H1 (cell line): ENCODE results near the gene BBS1. TPM values are rescaled to one million over a fixed set of nuclear protein-coding genes. Genes with fewer than 3 reads are reported as not detected.
A peak's percentile ranks its signal among the peaks of the same experiment; 100 is the strongest.

Experiments used
- CTCF ChIA-PET: fragments of 300-600 bp; sonication (Branson Sonifier 250); formaldehyde crosslinking; loops from one replicate; lab custom pipeline; 2021; ENCODE audit not compliant: partially characterized antibody; lab: Charles Lee
- POLR2A ChIA-PET: fragments of 300-600 bp; sonication (Branson Sonifier 250); formaldehyde crosslinking; loops from one replicate; lab custom pipeline; 2021; ENCODE audit warnings: inconsistent platforms; ENCODE audit not compliant: partially characterized antibody; lab: Charles Lee
- DNase-seq, 2 experiments: peaks; one replicate each; pipeline versions ENCODE4 v3.0.0 to v3.0.0-alpha.2; 2010 to 2022; ENCODE audit warnings: low spot score in 2 of 2, low read depth in 1 of 2, mixed read lengths in 1 of 2
- FAIRE-seq: peaks from 2 replicates; lab custom pipeline; 2011; peaks lifted over from hg19 to GRCh38; lab: Jason Lieb, UNC
- H2AFZ ChIP-seq: 2 replicates; pipeline ENCODE4 v1.8.1; 2012; ENCODE audit warnings: low read length, inconsistent platforms
- H2AK5ac ChIP-seq: 2 replicates; pipeline ENCODE4 v1.6.1; 2013; ENCODE audit warnings: low read depth, low read length
- H2BK120ac ChIP-seq: replicated peaks from 2 replicates; pipeline ENCODE3; 2013; ENCODE audit warnings: low read depth, low read length, inconsistent platforms
- H2BK12ac ChIP-seq: 2 replicates; pipeline ENCODE4 v1.6.1; 2013; ENCODE audit warnings: low read depth, low read length
- H2BK15ac ChIP-seq: 2 replicates; pipeline ENCODE4 v1.6.1; 2013; ENCODE audit warnings: low read length
- H2BK20ac ChIP-seq: 2 replicates; pipeline ENCODE4 v1.6.1; 2013; ENCODE audit warnings: low read length
- H2BK5ac ChIP-seq: 2 replicates; pipeline ENCODE4 v1.6.1; 2013; ENCODE audit warnings: low read depth, low read length
- H3K14ac ChIP-seq: 2 replicates; pipeline ENCODE4 v1.6.1; 2013; ENCODE audit warnings: inconsistent platforms; ENCODE audit not compliant: insufficient read length
- H3K18ac ChIP-seq: 2 replicates; pipeline ENCODE4 v1.6.1; 2013; ENCODE audit warnings: low read length; ENCODE audit errors: extremely low read depth
- H3K23ac ChIP-seq: 2 replicates; pipeline ENCODE4 v1.6.1; 2013; ENCODE audit warnings: inconsistent platforms; ENCODE audit not compliant: insufficient read length
- H3K23me2 ChIP-seq: 2 replicates; pipeline ENCODE4 v1.6.1; 2013; ENCODE audit warnings: low read depth, low read length
- H3K27ac ChIP-seq: 2 replicates; pipeline ENCODE4 v1.6.1; 2011; ENCODE audit warnings: low read depth, low read length, inconsistent platforms
- H3K27me3 ChIP-seq, 4 experiments: replicated peaks in 1 of 4; 1 replicate in 1 of 4; 2 replicates in 3 of 4; pipeline versions ENCODE4 v1.6.1 to v1.8.1; 2011 to 2013; ENCODE audit warnings: low read length in 3 of 4, mild to moderate bottlenecking in 3 of 4, inconsistent platforms in 2 of 4, mixed read lengths in 2 of 4, moderate library complexity in 1 of 4; ENCODE audit not compliant: control insufficient read depth in 3 of 4, insufficient read depth in 3 of 4; ENCODE audit errors: extremely low read depth in 1 of 4
- H3K36me3 ChIP-seq, 4 experiments: 2 replicates each; pipeline versions ENCODE4 v1.6.1 to v1.8.1; 2011 to 2013; ENCODE audit warnings: mild to moderate bottlenecking in 4 of 4, low read length in 3 of 4, moderate library complexity in 2 of 4, control low read depth in 1 of 4, inconsistent platforms in 1 of 4; ENCODE audit not compliant: insufficient read depth in 4 of 4, control insufficient read depth in 2 of 4
- H3K4ac ChIP-seq: replicated peaks from 2 replicates; pipeline ENCODE3; 2013; ENCODE audit warnings: low read length, low read depth, mixed read lengths, inconsistent platforms; ENCODE audit not compliant: insufficient read length
- H3K4me1 ChIP-seq, 4 experiments: replicated peaks in 1 of 4; 1 replicate in 1 of 4; 2 replicates in 3 of 4; pipeline versions ENCODE4 v1.6.1 to v1.8.1; 2011 to 2013; ENCODE audit warnings: low read length in 3 of 4, inconsistent platforms in 2 of 4, mixed read lengths in 1 of 4; ENCODE audit not compliant: insufficient read depth in 4 of 4, control insufficient read depth in 3 of 4
- H3K4me2 ChIP-seq, 2 experiments: 2 replicates each; pipeline versions ENCODE4 v1.6.1 to v1.8.1; 2011 to 2013; ENCODE audit warnings: low read depth in 2 of 2, low read length in 2 of 2, control low read depth in 1 of 2, inconsistent platforms in 1 of 2, mild to moderate bottlenecking in 1 of 2; ENCODE audit not compliant: insufficient read depth in 1 of 2
- H3K4me3 ChIP-seq, 4 experiments: fragments of 200-600, 300-600 bp in 1 of 4; sonication (generic), shearing (Covaris generic), sonication (Bioruptor Twin) in 1 of 4; 2 replicates each; pipeline versions ENCODE4 v1.5.1 to v1.8.1; 2011 to 2016; ENCODE audit warnings: low read length in 4 of 4, low read depth in 3 of 4, control low read depth in 2 of 4, inconsistent platforms in 2 of 4, mild to moderate bottlenecking in 2 of 4, mixed read lengths in 1 of 4, moderate library complexity in 1 of 4; ENCODE audit not compliant: insufficient read depth in 2 of 4; ENCODE audit errors: extremely low read depth in 1 of 4
- H3K56ac ChIP-seq: replicated peaks from 2 replicates; pipeline ENCODE3; 2013; ENCODE audit warnings: low read depth, mild to moderate bottlenecking, mixed read lengths, low read length, inconsistent platforms; ENCODE audit not compliant: insufficient read length
- H3K79me1 ChIP-seq: 2 replicates; pipeline ENCODE4 v1.6.1; 2013; ENCODE audit warnings: low read depth, low read length, control low read depth
- H3K79me2 ChIP-seq, 2 experiments: 2 replicates each; pipeline versions ENCODE4 v1.6.1 to v1.8.1; 2012 to 2013; ENCODE audit warnings: low read length in 2 of 2, mild to moderate bottlenecking in 2 of 2, inconsistent platforms in 1 of 2; ENCODE audit not compliant: insufficient read depth in 2 of 2, control insufficient read depth in 1 of 2
- H3K9ac ChIP-seq, 4 experiments: replicated peaks in 1 of 4; 1 replicate in 1 of 4; 2 replicates in 3 of 4; pipeline versions ENCODE4 v1.6.1 to v1.8.1; 2011 to 2013; ENCODE audit warnings: low read depth in 3 of 4, low read length in 3 of 4, control low read depth in 2 of 4, mild to moderate bottlenecking in 2 of 4, moderate library complexity in 2 of 4, inconsistent platforms in 1 of 4; ENCODE audit errors: extremely low read depth in 1 of 4
- H3K9me3 ChIP-seq, 2 experiments: 2 replicates each; pipeline versions ENCODE4 v1.6.1 to v1.8.1; 2012 to 2013; ENCODE audit warnings: mild to moderate bottlenecking in 2 of 2, moderate library complexity in 2 of 2, control low read depth in 1 of 2, inconsistent platforms in 1 of 2, low read depth in 1 of 2, low read length in 1 of 2, mixed read lengths in 1 of 2; ENCODE audit not compliant: insufficient read depth in 2 of 2
- H4K20me1 ChIP-seq, 2 experiments: replicated peaks in 1 of 2; 2 replicates each; pipeline versions ENCODE3 to v1.8.1; 2011 to 2013; ENCODE audit warnings: inconsistent platforms in 2 of 2, low read length in 2 of 2, mild to moderate bottlenecking in 1 of 2; ENCODE audit not compliant: insufficient read depth in 2 of 2, control insufficient read depth in 1 of 2
- H4K5ac ChIP-seq: 2 replicates; pipeline ENCODE4 v1.6.1; 2013; ENCODE audit warnings: low read length, low read depth, mixed read lengths, inconsistent platforms; ENCODE audit not compliant: insufficient read length
- H4K8ac ChIP-seq: 2 replicates; pipeline ENCODE4 v1.8.0; 2013; ENCODE audit warnings: mild to moderate bottlenecking, moderate library complexity, low read length, inconsistent platforms; ENCODE audit not compliant: insufficient read depth; ENCODE audit errors: extremely low read depth
- H4K91ac ChIP-seq: replicated peaks from 2 replicates; pipeline ENCODE3; 2013; ENCODE audit warnings: low read length, mixed read lengths, inconsistent platforms; ENCODE audit not compliant: insufficient read length
- CBX8 ChIP-seq: fragments of 300-800, 300-1000 bp; sonication (generic); IDR thresholded peaks from 2 replicates; pipeline ENCODE4 v1.7.1; 2016; ENCODE audit warnings: low read depth, low read length, borderline replicate concordance
- CREB1 ChIP-seq: IDR thresholded peaks from 2 replicates; pipeline ENCODE4 v1.6.1; 2012; ENCODE audit warnings: inconsistent platforms
- HDAC6 ChIP-seq: IDR thresholded peaks from one replicate; pipeline ENCODE4 v1.7.1; 2012; ENCODE audit warnings: low read depth, mild to moderate bottlenecking, inconsistent platforms, low read length, moderate library complexity
- RFX5 ChIP-seq: IDR thresholded peaks from 2 replicates; pipeline ENCODE4 v1.6.1; 2011; ENCODE audit warnings: low read depth, low read length, improper control_type of control experiment, borderline replicate concordance
- SP4 ChIP-seq: IDR thresholded peaks from 2 replicates; pipeline ENCODE4 v1.6.1; 2012; ENCODE audit warnings: low read length, inconsistent platforms
- SUZ12 ChIP-seq: fragments of 200-600 bp; sonication (generic); IDR thresholded peaks from 2 replicates; pipeline ENCODE4 v1.6.1; 2012; ENCODE audit warnings: mild to moderate bottlenecking, inconsistent platforms, low read length, moderate library complexity, mixed read lengths
- TBP ChIP-seq: IDR thresholded peaks from 2 replicates; pipeline ENCODE4 v1.6.1; 2011; ENCODE audit warnings: low read depth, low read length, improper control_type of control experiment
- WGBS, 2 experiments: shearing (Covaris generic) in 1 of 2; methylation state at CpG; one replicate each; pipeline versions ENCODE4 v1.1.6 to v1.1.7; 2013 to 2015; ENCODE audit warnings: low lambda C conversion rate in 2 of 2, mixed read lengths in 2 of 2, inconsistent platforms in 1 of 2, low coverage in 1 of 2, missing lambda C conversion rate in 1 of 2; ENCODE audit not compliant: insufficient replicate concordance in 2 of 2, insufficient coverage in 1 of 2, insufficient read length in 1 of 2; ENCODE audit errors: extremely low coverage in 1 of 2, missing lambda C conversion rate in 1 of 2; 5-methylcytosine and 5-hydroxymethylcytosine counted together
- polyA plus RNA-seq, 7 experiments: library from polyadenylated mRNA; depleted of rRNA in 3 of 7; stranded (reverse) in 5 of 7; unstranded in 2 of 7; fragments of >200 nt in 5 of 7; fragments of 200-250 nt in 2 of 7; gene quantifications; 1 replicate in 5 of 7; 2 replicates in 1 of 7; 4 replicates in 1 of 7; pipeline versions ENCODE4 v1.2.1 to v1.2.3, GENCODE V29; 2011 to 2013; ENCODE audit warnings: missing spikeins in 2 of 7, mixed read lengths in 2 of 7
- total RNA-seq: library from RNA; stranded (reverse); fragmentation: NEBNext Ultra II Directional; extraction: Animal tissue kit (Norgen Biotek cat#: 25700); gene quantifications from 2 replicates; pipeline ENCODE4 v1.2.1, GENCODE V29; 2021

BBS1 gene
- total and polyA plus RNA-seq, 2 of the 8 experiments (the other 6 are each of a cell fraction or from before 2014, with no cell fraction given): 19.1 to 19.5 TPM

DNA sequence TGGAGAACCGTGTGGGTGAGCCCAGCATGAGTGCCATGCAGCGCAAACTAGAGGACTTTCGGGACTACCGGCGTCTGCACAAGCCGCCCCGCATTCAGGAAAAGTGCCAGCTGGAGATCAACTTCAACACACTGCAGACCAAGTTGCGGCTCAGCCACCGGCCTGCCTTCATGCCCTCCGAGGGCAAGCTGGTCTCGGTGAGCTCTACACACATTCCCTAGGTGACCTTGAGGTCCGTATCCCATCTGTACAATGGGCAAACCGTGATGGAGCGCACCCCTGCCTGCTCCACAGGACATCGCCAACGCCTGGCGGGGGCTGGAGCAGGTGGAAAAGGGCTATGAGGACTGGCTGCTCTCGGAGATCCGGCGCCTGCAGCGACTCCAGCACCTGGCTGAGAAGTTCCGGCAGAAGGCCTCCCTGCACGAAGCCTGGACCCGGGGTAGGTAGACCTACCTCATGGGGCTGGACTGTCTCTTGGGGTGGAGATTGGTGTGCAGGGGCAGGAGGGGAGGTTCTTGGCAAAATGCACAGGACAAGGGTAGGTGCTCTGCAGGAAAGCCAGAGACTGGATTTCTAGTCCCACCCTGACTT lies 47.4 kb downstream of the BBS1 start:
- H3K4me3 ChIP-seq: no peak overlapping the region

More for the DNA sequence above, 47.4 kb downstream of the BBS1 start:
- Histone ChIP-seq H3K27me3 (no peaks in the 10 kb centered on the region), H3K14ac (no peak overlapping the region), H3K79me1 (no peaks in the 10 kb centered on the region), H2BK12ac (no peak overlapping the region), H3K4ac (no peak overlapping the region), H4K20me1 (peaks cover 0 to 5% of the 10 kb centered on the region in 2 experiments), H2AK5ac (no peak overlapping the region), H2BK15ac (no peak overlapping the region), H4K5ac (no peak overlapping the region), H3K18ac (no peak overlapping the region), H2AFZ (no peak overlapping the region), H2BK120ac (no peak overlapping the region), H3K4me1 (peaks cover 0 to 2% (median 0%) of the 10 kb centered on the region in 4 experiments; a peak in 1 of 7 replicates), H3K9me3 (no peaks in the 10 kb centered on the region), H4K91ac (no peak overlapping the region), H3K36me3 (peaks cover 25 to 58% (median 47%) of the 10 kb centered on the region in 4 experiments), H3K23me2 (no peaks in the 10 kb centered on the region), H2BK20ac (peak overlapping the region; percentile 32; the same call in 1 of the 2 replicates), H3K9ac (no peak overlapping the region), H3K27ac (no peak overlapping the region), H3K79me2 (no peaks in the 10 kb centered on the region), H3K56ac (no peak overlapping the region), H3K23ac (no peak overlapping the region), H4K8ac (no peak overlapping the region), H3K4me2 (no peak overlapping the region), H2BK5ac (no peak overlapping the region)
- WGBS, 2 experiments: 94% methylated on average over 24 of the region's 24 CpGs; no CpG with 5 or more reads in 1 of the 2 experiments
- POLR2A ChIA-PET: interaction anchor here (0.9 to 3.6 kb wide), 3 partner anchors 11 to 71 kb away, joined by 3 to 15 read pairs (median 4); partner anchors contain the start of genes ACTN3 and ZDHHC24
- TF ChIP-seq CBX8 (no peak), TBP (no peak), HDAC6 (no peak), SP4 (no peak), RFX5 (no peak), SUZ12 (no peak), CREB1 (no peak)
- CTCF ChIA-PET: interaction anchor here (1.1 kb wide), 1 partner anchor 10 kb away, joined by 3 read pairs; no protein-coding TSS in a partner anchor
- FAIRE-seq: no peak
- no peak for DNase-seq
